Inflammatory macrophage treated with lipopolysaccharide for 1 hour (primary cell): ENCODE results near the gene PET100.
A peak's percentile ranks its signal among the peaks of the same experiment; 100 is the strongest.

Source experiments
- DNase-seq, 2 donors: peaks; one replicate each; pipeline ENCODE4 v3.0.0-alpha.2; 2020 to 2022

The PET100 gene

GRCh38 chr19:7629347-7630054 is at the start of gene PET100, which contains the start of gene XAB2:
Gene PET100 (plus strand): TSS chr19:7629793. CDS start chr19:7629834, 41 bp downstream.
Gene XAB2 (minus strand): TSS chr19:7629545. CDS start chr19:7629527, 18 bp downstream.
- peak; percentile 98 to 99 for DNase-seq

- no peak for DNase-seq
Measured at GRCh38 chr19:7582446-7582845, 47.1 kb upstream of the PET100 start.

GRCh38 chr19:7589822-7590221 is 39.8 kb upstream of the PET100 start:
- DNase-seq = no peak

GRCh38 chr19:7590256-7590655 is 39.3 kb upstream of the PET100 start:
- DNase-seq = no peak

GRCh38 chr19:7595466-7596133 is 34.0 kb upstream of the PET100 start, which contains the start of gene CAMSAP3:
Gene CAMSAP3 (plus strand): TSS chr19:7595863. CDS start chr19:7596003, 140 bp downstream.
- DNase-seq = no peak

- DNase-seq = no peak
Measured at GRCh38 chr19:7596211-7596937, 33.2 kb upstream of the PET100 start.

GRCh38 chr19:7597689-7598088 is 31.9 kb upstream of the PET100 start:
- DNase-seq = no peak

GRCh38 chr19:7598180-7598579 is 31.4 kb upstream of the PET100 start:
- no peak for DNase-seq

- DNase-seq = peak in 1 of 2 donors; percentile 8
Measured at GRCh38 chr19:7600721-7601120, 28.9 kb upstream of the PET100 start.

GRCh38 chr19:7602240-7602934 is 27.2 kb upstream of the PET100 start:
- no peak for DNase-seq

- no peak for DNase-seq
Measured at GRCh38 chr19:7602935-7603497, 26.6 kb upstream of the PET100 start.

- DNase-seq = no peak
Measured at GRCh38 chr19:7603919-7604318, 25.7 kb upstream of the PET100 start.

- peak; percentile 29 to 56 for DNase-seq
Measured at GRCh38 chr19:7605490-7606222, 23.9 kb upstream of the PET100 start.

GRCh38 chr19:7606289-7606688 is 23.3 kb upstream of the PET100 start:
- DNase-seq = no peak

GRCh38 chr19:7607212-7607873 is 22.2 kb upstream of the PET100 start:
- no peak for DNase-seq

- no peak for DNase-seq
Measured at GRCh38 chr19:7607874-7608560, 21.6 kb upstream of the PET100 start.

- DNase-seq = no peak
Measured at GRCh38 chr19:7610491-7611240, 18.9 kb upstream of the PET100 start.

- no peak for DNase-seq
Measured at GRCh38 chr19:7611541-7612279, 17.9 kb upstream of the PET100 start.
